ENCODE measurements around the gene NRXN2.

DNA sequence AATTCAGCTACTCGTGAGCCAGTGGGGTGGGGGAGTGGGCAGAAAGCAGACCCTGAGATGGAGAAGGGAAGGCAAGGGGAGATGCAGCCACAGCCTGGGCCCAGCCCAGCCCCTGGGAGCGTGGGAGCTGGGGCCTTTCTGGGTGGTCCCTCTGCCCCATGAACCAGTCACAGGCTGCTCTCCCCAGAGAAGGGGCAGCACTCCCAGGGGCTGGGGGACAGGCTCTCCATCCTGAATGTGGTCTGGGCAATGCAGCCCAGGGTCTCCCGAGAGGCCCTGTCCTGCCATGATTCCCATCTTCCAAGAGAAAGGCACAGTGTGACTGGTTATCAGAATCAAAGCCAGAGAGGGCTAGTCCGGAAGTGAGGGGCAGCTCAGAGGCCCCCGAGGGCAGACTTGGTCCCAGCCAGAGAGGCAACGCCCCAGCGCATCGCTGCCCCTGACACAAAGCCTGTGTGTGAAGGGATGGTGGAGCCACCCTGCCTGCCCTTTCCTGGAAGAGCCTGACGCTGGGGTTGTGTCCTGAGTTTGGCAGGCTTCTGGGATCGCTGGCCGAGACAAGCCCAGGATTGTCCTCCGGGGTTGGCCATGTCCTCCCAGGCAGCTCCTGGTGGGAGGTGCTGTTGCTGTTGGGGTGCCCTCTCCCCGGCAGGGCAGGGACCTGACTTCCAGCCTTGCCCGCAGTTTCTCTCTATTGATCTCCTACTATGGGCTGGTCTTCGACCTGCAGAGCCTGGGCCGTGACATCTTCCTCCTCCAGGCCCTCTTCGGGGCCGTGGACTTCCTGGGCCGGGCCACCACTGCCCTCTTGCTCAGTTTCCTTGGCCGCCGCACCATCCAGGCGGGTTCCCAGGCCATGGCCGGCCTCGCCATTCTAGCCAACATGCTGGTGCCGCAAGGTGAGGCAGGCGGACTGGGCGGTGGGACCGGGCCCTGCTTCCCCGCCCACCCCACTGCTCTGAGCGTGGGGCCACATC lies 155.8 kb downstream of the NRXN2 start:
- TF ChIP-seq, protein P1, sequence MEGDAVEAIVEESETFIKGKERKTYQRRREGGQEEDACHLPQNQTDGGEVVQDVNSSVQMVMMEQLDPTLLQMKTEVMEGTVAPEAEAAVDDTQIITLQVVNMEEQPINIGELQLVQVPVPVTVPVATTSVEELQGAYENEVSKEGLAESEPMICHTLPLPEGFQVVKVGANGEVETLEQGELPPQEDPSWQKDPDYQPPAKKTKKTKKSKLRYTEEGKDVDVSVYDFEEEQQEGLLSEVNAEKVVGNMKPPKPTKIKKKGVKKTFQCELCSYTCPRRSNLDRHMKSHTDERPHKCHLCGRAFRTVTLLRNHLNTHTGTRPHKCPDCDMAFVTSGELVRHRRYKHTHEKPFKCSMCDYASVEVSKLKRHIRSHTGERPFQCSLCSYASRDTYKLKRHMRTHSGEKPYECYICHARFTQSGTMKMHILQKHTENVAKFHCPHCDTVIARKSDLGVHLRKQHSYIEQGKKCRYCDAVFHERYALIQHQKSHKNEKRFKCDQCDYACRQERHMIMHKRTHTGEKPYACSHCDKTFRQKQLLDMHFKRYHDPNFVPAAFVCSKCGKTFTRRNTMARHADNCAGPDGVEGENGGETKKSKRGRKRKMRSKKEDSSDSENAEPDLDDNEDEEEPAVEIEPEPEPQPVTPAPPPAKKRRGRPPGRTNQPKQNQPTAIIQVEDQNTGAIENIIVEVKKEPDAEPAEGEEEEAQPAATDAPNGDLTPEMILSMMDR (IDR thresholded peaks at IDR 0.05; ENCODE audit: low read depth, low read length, poor library complexity, severe bottlenecking), result no peak
- no peak for TF ChIP-seq EZH2phosphoT487 (IDR thresholded peaks at IDR 0.05; ENCODE audit: borderline replicate concordance, low read length)
